ENCODE results near the gene ATP9B. TPM values are rescaled to one million over a fixed set of nuclear protein-coding genes. Genes with fewer than 3 reads are reported as not detected.

The ATP9B gene
- total RNA-seq, 1 donor from 2014 or later: 10.8 TPM

- no peaks in the 10 kb centered on the region for H3K36me3 ChIP-seq (ENCODE audit: control insufficient read depth, insufficient read depth, low read length)
- DNase-seq (ENCODE audit: low read depth) (no peak), FAIRE-seq (no peak)
- TF ChIP-seq CTCF (IDR thresholded peaks at IDR 0.05; ENCODE audit: insufficient read depth, low read length, severe bottlenecking): no peak
- H3K4me3 ChIP-seq (ENCODE audit: low read depth, low read length): no peak overlapping the region
- no peaks in the 10 kb centered on the region for H3K27me3 ChIP-seq (ENCODE audit: control insufficient read depth, insufficient read depth, low read length)
Measured at GRCh38 chr18:79424880-79425568, 355.8 kb downstream of the ATP9B start.

GRCh38 chr18:79425569-79425886 lies 356.3 kb downstream of the ATP9B start:
- FAIRE-seq: no peak
- no peak for TF ChIP-seq CTCF (IDR thresholded peaks at IDR 0.05; ENCODE audit: insufficient read depth, low read length, severe bottlenecking)
- no peak for DNase-seq (ENCODE audit: low read depth)
- no peaks in the 10 kb centered on the region for H3K36me3 ChIP-seq (ENCODE audit: control insufficient read depth, insufficient read depth, low read length)
- no peaks in the 10 kb centered on the region for H3K27me3 ChIP-seq (ENCODE audit: control insufficient read depth, insufficient read depth, low read length)
- H3K4me3 ChIP-seq (ENCODE audit: low read depth, low read length): no peak overlapping the region

- no peak for DNase-seq (ENCODE audit: low read depth)
- Histone ChIP-seq H3K36me3 (ENCODE audit: control insufficient read depth, insufficient read depth, low read length) (no peaks in the 10 kb centered on the region), H3K27me3 (ENCODE audit: control insufficient read depth, insufficient read depth, low read length) (no peaks in the 10 kb centered on the region), H3K4me3 (ENCODE audit: low read depth, low read length) (no peak overlapping the region)
- no peak for FAIRE-seq
- TF ChIP-seq CTCF (IDR thresholded peaks at IDR 0.05; ENCODE audit: insufficient read depth, low read length, severe bottlenecking): no peak
Measured at GRCh38 chr18:79426376-79427300, 357.4 kb downstream of the ATP9B start.

GRCh38 chr18:79427368-79428225 lies 358.4 kb downstream of the ATP9B start:
- Histone ChIP-seq H3K27me3 (ENCODE audit: control insufficient read depth, insufficient read depth, low read length) (no peaks in the 10 kb centered on the region), H3K36me3 (ENCODE audit: control insufficient read depth, insufficient read depth, low read length) (no peaks in the 10 kb centered on the region), H3K4me3 (ENCODE audit: low read depth, low read length) (no peak overlapping the region)
- FAIRE-seq: no peak
- no peak for DNase-seq (ENCODE audit: low read depth)
- no peak for TF ChIP-seq CTCF (IDR thresholded peaks at IDR 0.05; ENCODE audit: insufficient read depth, low read length, severe bottlenecking)

Other genes with a start within 250 kb of the ATP9B start
- gene SALL3, start 89.6 kb upstream of the ATP9B start, total RNA-seq: not detected in 2 replicates